ENCODE measurements around the gene PAX7. TPM values are rescaled to one million over a fixed set of nuclear protein-coding genes. Genes with fewer than 3 reads are reported as not detected.
A peak's percentile ranks its signal among the peaks of the same experiment; 100 is the strongest.

PAX7 gene
- total and polyA plus RNA-seq, 2 donors (not counting 3 experiments of a cell fraction or from before 2014, with no cell fraction given) = not detected

- H2AFZ ChIP-seq (ENCODE audit: low read depth, low read length) = no peak overlapping the region
- no peaks in the 10 kb centered on the region for H3K9me1 ChIP-seq (replicated peaks; ENCODE audit: control insufficient read depth, extremely low read depth, insufficient read depth, low read length)
- no peak overlapping the region for H3K27ac ChIP-seq (ENCODE audit: insufficient read depth, low read depth, low read length)
- no TSS peak for BruUV-seq (replicated peaks)
- no peak overlapping the region for H3K4me2 ChIP-seq (ENCODE audit: insufficient read depth, low read length)
- ChIA-PET CTCF (no interaction called here), POLR2A (no interaction called here)
- peaks cover 0 to 6% of the 10 kb centered on the region in 2 experiments for H3K27me3 ChIP-seq (ENCODE audit: control insufficient read depth in 2 of 2, insufficient read depth in 2 of 2, low read length in 2 of 2)
- no peak overlapping the region for H3K9ac ChIP-seq (replicated peaks; ENCODE audit: extremely low read depth, insufficient read depth, low read length)
- intact Hi-C loops (cut with micrococcal nuclease) (no loop called here), dilution Hi-C loops (cut with MboI; ENCODE audit: extremely low pct_ligation_motif_present, low sequenced_read_pairs) (no loop called here)
- H3K36me3 ChIP-seq (ENCODE audit: control insufficient read depth in 2 of 2, extremely low read depth in 1 of 2, insufficient read depth in 2 of 2, low read length in 2 of 2) = no peaks in the 10 kb centered on the region
- no peaks in the 10 kb centered on the region for H3K79me2 ChIP-seq (ENCODE audit: control insufficient read depth, insufficient read depth, low read length)
- FAIRE-seq = no peak
- DNase-seq (ENCODE audit: low read depth, low spot score) = no peak
- no peaks in the 10 kb centered on the region for H3K9me3 ChIP-seq (replicated peaks; ENCODE audit: control insufficient read depth, insufficient read depth, low read length)
- no peaks in the 10 kb centered on the region for H4K20me1 ChIP-seq (replicated peaks; ENCODE audit: control insufficient read depth, extremely low read depth, insufficient read depth, low read length)
- no peak for TF ChIP-seq GATA2 (IDR thresholded peaks at IDR 0.05; ENCODE audit: insufficient read depth, insufficient read length, low read depth, low read length)
- no peak for TF ChIP-seq CTCF (IDR thresholded peaks at IDR 0.05; ENCODE audit: extremely low read depth in 1 of 2, insufficient read depth in 1 of 2, low read depth in 1 of 2, low read length in 2 of 2)
- TF ChIP-seq JUN (IDR thresholded peaks at IDR 0.05; ENCODE audit: borderline replicate concordance, insufficient read depth, insufficient read length, low read depth) = no peak
- no peaks in the 10 kb centered on the region for H3K4me1 ChIP-seq (ENCODE audit: control insufficient read depth, extremely low read depth, insufficient read depth, low read length)
- H3K4me3 ChIP-seq (replicated peaks in 1 of 3; ENCODE audit: insufficient read depth in 1 of 3, low read depth in 1 of 3, low read length in 3 of 3) = no peak overlapping the region
These were observed 45.7 kb downstream of the PAX7 start for GRCh38 chr1:18676332-18676781.

DNA sequence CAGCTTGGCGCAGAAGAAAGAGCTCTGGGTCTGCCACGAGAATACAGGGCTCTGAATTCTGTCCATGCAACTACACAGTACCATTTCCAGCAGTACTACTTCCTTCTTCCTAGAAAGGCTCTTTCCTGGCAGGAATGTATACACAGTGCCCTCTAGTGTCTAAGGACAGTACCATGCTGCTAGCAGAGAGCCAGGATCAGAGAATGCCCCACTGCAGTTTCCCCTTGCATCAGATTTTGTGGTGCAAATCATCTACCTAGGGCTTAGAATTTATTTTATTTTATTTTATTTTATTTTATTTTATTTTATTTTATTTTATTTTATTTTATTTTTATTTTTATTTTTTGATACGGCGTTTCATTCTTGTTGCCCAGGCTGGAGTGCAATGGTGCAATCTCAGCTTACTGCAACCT is 50.8 kb downstream of the PAX7 start:
- dilution Hi-C loops (cut with MboI; ENCODE audit: extremely low pct_ligation_motif_present, low sequenced_read_pairs) = no loop called here
- intact Hi-C loops (cut with micrococcal nuclease) = loop anchor here (1.0 to 5.0 kb wide), 2 partner anchors 84 to 141 kb away; no protein-coding TSS in a partner anchor
- no peak for FAIRE-seq

More for the DNA sequence above, 50.8 kb downstream of the PAX7 start:
- Histone ChIP-seq H3K4me2 (ENCODE audit: insufficient read depth, low read length) (no peak overlapping the region), H3K9me3 (replicated peaks; ENCODE audit: control insufficient read depth, insufficient read depth, low read length) (no peaks in the 10 kb centered on the region), H4K20me1 (replicated peaks; ENCODE audit: control insufficient read depth, extremely low read depth, insufficient read depth, low read length) (no peaks in the 10 kb centered on the region), H3K4me3 (replicated peaks in 1 of 3; ENCODE audit: insufficient read depth in 1 of 3, low read depth in 1 of 3, low read length in 3 of 3) (no peak overlapping the region), H3K27ac (ENCODE audit: insufficient read depth, low read depth, low read length) (no peak overlapping the region), H3K9me1 (replicated peaks; ENCODE audit: control insufficient read depth, extremely low read depth, insufficient read depth, low read length) (no peaks in the 10 kb centered on the region), H3K27me3 (ENCODE audit: control insufficient read depth in 2 of 2, insufficient read depth in 2 of 2, low read length in 2 of 2) (no peaks in the 10 kb centered on the region), H3K4me1 (ENCODE audit: control insufficient read depth, extremely low read depth, insufficient read depth, low read length) (no peaks in the 10 kb centered on the region), H2AFZ (ENCODE audit: low read depth, low read length) (no peak overlapping the region), H3K36me3 (ENCODE audit: control insufficient read depth in 2 of 2, extremely low read depth in 1 of 2, insufficient read depth in 2 of 2, low read length in 2 of 2) (no peaks in the 10 kb centered on the region), H3K79me2 (ENCODE audit: control insufficient read depth, insufficient read depth, low read length) (no peaks in the 10 kb centered on the region), H3K9ac (replicated peaks; ENCODE audit: extremely low read depth, insufficient read depth, low read length) (no peak overlapping the region)
- no TSS peak for BruUV-seq (replicated peaks)
- CTCF ChIA-PET = interaction anchor here (1.2 to 2.7 kb wide), 3 partner anchors 13 to 85 kb away, joined by 3 to 12 read pairs (median 4); no protein-coding TSS in a partner anchor
- DNase-seq (ENCODE audit: low read depth, low spot score) = no peak
- TF ChIP-seq POLR2A (IDR thresholded peaks at IDR 0.05; ENCODE audit: low read depth, low read length) (no peak), GATA2 (IDR thresholded peaks at IDR 0.05; ENCODE audit: insufficient read depth, insufficient read length, low read depth, low read length) (no peak), MYC (IDR thresholded peaks at IDR 0.05; ENCODE audit: low read depth, low read length) (no peak), MAX (IDR thresholded peaks at IDR 0.05; ENCODE audit: insufficient read depth, insufficient read length) (no peak), EZH2 (IDR thresholded peaks at IDR 0.05; ENCODE audit: borderline replicate concordance, low read depth, low read length, severe bottlenecking) (no peak), CTCF (IDR thresholded peaks at IDR 0.05; ENCODE audit: extremely low read depth in 1 of 2, insufficient read depth in 1 of 2, low read depth in 1 of 2, low read length in 2 of 2) (peak; percentile 31 to 35)
- POLR2A ChIA-PET = no interaction called here
